ENCODE data around the gene RIMOC1.
A peak's percentile ranks its signal among the peaks of the same experiment; 100 is the strongest.

Gene RIMOC1

GRCh38 chr5:41903892-41904799, at the start of gene RIMOC1:
RIMOC1 (plus strand) TSS chr5:41904344; CDS start chr5:41904368, 24 bp downstream.
- DNase-seq = peak; percentile 95

- peak; percentile 4 for DNase-seq
Observed at GRCh38 chr5:41856644-41857491, 47.3 kb upstream of the RIMOC1 start.

- DNase-seq = no peak
Observed at GRCh38 chr5:41857989-41858388, 46.2 kb upstream of the RIMOC1 start.

GRCh38 chr5:41858890-41859289, 45.3 kb upstream of the RIMOC1 start:
- DNase-seq = no peak

- no peak for DNase-seq
Observed at GRCh38 chr5:41863871-41864486, 40.2 kb upstream of the RIMOC1 start.

- DNase-seq = no peak
Observed at GRCh38 chr5:41869151-41869723, 34.9 kb upstream of the RIMOC1 start.

GRCh38 chr5:41869724-41870626, 34.2 kb upstream of the RIMOC1 start, which contains the start of gene OXCT1:
OXCT1 (minus strand) TSS chr5:41870425; CDS start chr5:41870358, 67 bp downstream.
- DNase-seq = peak; percentile 65

- no peak for DNase-seq
Observed at GRCh38 chr5:41870627-41871048, 33.5 kb upstream of the RIMOC1 start.

- no peak for DNase-seq
Observed at GRCh38 chr5:41871852-41872251, 32.3 kb upstream of the RIMOC1 start.

- DNase-seq = no peak
Observed at GRCh38 chr5:41874512-41875060, 29.6 kb upstream of the RIMOC1 start.

- no peak for DNase-seq
Observed at GRCh38 chr5:41875121-41875520, 29.0 kb upstream of the RIMOC1 start.

GRCh38 chr5:41876678-41877077, 27.5 kb upstream of the RIMOC1 start:
- no peak for DNase-seq

- no peak for DNase-seq
Observed at GRCh38 chr5:41877408-41877807, 26.7 kb upstream of the RIMOC1 start.

- DNase-seq = no peak
Observed at GRCh38 chr5:41878173-41878572, 26.0 kb upstream of the RIMOC1 start.

GRCh38 chr5:41878643-41879478, 25.3 kb upstream of the RIMOC1 start:
- DNase-seq = no peak

- no peak for DNase-seq
Observed at GRCh38 chr5:41882765-41883164, 21.4 kb upstream of the RIMOC1 start.

- DNase-seq = no peak
Observed at GRCh38 chr5:41883243-41883642, 20.9 kb upstream of the RIMOC1 start.

- no peak for DNase-seq
Observed at GRCh38 chr5:41883936-41884335, 20.2 kb upstream of the RIMOC1 start.

- DNase-seq = no peak
Observed at GRCh38 chr5:41885286-41885685, 18.9 kb upstream of the RIMOC1 start.

- no peak for DNase-seq
Observed at GRCh38 chr5:41891066-41891707, 13.0 kb upstream of the RIMOC1 start.
